ENCODE results near the gene PELI1.

Gene PELI1

DNA sequence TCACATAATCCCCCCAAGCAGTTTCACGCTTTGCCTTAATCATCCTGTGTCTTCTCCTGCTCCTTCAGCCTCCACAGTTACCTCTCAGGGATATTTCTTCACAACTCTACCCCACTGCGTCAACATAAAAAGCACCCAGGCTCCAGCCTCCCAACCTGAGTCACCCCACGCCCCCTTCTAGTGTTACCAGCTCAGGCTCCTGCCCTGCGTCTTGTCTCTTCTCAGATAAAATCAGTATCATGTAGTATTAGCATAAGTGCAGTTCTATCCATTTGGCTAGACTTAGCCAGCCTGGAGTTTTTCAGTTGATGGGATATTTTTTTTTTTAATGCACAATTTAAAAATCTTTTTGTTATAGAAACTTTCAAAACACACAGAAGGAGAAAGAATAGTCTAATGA lies 9.6 kb upstream of the PELI1 start:
- DNase-seq: no peak

DNA sequence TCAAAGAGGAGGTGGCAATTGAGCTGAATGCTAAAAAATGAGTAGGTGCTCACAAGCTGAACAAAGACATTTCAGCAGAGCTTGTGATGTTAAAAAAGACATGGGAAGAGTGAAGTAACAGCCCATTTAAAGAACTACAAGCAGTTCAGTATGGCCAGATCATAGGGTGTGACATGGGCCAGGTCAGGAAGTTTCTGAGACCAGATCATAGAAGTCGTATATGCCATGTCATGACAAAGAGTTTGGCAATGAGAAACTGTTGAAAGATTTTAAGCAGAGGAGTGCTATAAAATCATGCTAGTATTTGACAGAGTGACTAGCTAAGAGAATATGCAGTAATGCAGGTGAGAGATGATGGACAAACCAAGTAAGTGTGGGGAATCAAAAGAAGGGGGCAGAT lies 7.3 kb upstream of the PELI1 start:
- DNase-seq: no peak

DNA sequence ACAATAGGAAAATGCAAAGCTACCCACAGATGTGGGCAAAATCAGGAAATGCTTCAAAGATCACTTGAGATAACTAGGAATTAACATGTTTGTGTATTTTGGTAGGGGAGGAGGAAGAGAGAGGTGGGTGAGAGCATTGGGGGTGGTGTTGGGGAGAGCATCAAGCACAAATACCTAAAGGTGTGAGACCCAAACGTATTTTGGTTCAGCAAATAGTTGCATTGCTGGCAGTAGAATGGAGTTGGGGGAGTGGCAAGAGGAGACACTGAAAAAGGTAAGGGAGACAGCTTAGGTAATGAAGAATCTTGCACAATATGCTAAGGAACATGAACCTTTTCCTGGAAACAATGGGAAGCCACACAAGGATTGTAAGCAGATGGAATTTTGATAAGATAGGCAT lies 1.5 kb upstream of the PELI1 start:
- no peak for DNase-seq

DNA sequence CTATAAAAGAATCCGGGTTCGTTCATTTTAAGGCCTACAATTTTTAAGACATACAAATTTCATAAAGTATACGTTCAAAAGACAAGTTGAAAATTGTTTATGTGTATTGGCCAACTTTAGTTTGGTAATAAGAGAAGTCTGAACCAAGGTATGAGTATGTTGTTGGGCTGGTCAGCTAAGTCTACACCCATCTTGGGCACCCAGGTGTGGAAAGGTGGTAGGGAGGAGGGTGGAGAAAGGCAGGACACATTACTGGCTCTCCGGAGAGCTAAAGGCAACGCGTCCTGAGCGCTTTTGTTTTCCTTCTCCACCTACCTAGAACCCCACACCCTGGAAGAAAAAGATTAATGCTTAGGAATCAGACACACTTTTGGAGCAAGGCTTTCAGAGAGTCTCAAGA lies 899 bp upstream of the PELI1 start:
- DNase-seq: no peak

DNA sequence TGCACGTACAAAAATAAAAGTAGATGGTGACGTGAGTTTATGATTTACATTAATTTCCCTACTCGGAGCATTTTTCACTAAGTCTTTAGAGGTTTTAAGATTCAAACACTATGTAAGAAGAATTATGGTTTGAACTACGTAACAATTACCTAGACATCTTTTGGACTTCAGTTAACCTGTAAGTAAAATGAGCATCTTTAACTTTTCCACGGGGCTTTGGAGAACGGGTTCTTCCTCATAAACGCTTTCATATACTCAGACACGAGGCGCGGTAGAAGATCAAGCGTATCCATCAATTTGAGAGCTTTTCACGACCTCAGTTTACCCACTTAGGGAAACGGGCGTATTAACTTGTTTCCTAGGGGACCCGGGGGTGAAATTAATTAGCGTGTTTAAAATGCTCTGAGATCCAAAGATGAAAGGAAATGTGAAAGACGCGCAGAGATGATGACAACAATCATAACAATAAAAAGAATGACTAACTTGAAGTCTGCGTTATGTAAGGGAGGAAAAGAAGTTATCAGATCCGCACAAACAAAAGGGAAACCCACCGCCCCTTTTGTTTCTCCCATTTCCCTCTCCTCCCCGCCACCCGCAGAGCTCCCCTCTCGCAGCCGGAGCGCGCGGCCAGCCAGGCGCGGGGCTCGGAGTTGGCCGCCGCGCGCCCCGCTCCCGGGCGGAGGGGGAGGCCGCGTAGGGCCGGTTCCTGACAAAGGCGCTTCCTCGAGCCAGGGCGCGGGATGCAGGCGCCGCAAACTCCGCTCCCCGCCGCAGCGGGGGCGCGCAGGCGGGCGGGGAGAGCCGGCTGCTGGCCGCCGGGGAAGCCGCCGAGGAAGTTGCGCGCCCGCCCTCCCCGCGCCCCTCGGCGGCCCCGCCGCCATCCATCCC lies 807 bp downstream of the PELI1 start:
- peak; percentile 11 for DNase-seq

DNA sequence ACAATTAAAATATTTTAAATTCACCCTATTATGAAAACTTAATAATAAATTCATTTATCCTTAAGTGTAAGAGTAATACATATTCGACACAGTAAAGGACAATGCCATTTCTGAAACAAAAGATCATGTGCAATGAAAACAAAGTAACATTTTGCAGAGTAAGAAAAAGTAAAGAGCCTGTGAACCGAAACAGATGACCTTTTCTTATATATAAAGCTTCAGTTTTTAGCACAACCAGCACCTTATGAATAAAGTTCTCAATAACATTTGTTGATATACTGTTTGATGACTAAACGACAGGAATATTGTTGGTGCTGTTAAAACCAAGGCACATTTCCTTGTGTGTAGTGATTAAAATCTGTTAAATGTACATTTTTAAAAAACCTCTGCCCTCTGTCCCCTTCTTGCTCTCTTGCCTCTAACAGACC lies 1.5 kb downstream of the PELI1 start:
- no peak for DNase-seq

DNA sequence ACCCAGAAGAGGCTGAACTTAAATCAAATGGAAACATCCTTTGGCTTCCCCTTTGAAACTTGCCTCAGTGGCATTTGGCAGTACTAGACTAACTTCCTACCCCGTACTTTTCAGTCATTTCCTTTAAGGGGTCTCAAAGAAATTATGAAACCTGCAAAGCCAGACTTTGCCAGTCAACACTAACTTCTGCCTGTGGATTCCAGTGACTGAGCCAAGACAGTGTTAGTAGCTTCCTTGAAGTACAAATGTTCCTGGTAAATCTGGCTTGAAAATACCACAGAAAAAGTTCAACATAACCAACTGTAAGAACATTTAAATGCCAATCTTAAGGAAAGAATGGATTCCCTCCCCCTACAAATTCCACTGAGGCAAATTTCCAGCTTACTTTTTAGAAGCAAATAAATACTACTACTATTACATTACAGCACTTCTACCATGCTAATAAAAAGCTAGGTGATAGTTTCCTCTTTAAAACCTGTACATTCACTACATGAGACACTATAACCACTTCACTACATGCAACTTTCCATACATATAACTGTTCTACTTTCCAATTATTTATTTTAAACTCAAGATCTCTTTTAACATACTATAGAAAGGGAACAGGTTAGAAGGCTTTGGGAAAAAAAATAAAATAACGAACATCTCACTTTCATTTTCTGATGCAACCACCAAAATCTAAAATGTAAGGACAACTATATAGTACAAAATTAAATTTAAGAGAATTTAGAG lies 2.4 kb downstream of the PELI1 start:
- no peak for DNase-seq

DNA sequence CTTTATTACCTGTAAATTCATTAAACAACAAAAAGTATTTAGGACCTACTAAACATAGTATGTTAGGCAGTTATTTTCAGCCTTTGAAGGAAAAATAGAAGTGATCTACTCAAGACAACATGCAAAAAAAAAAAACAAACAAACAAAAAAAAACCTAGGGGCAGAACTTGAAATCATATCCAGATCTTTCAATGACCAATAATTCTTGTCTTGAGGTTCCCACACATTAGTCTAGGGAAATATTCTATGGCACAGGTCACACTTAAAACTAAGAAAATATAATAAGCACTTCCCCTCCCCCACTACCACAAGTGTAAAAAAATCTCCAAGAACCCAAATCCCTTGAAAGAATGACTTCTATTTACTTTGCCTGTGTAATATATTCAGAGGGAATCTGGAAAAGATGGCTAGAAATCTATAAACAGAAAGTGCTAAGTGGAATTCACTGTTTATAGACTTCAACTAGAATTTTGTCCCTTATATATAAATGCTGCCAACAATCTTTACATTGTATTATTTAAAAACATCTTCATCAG lies 3.5 kb downstream of the PELI1 start:
- DNase-seq: no peak

DNA sequence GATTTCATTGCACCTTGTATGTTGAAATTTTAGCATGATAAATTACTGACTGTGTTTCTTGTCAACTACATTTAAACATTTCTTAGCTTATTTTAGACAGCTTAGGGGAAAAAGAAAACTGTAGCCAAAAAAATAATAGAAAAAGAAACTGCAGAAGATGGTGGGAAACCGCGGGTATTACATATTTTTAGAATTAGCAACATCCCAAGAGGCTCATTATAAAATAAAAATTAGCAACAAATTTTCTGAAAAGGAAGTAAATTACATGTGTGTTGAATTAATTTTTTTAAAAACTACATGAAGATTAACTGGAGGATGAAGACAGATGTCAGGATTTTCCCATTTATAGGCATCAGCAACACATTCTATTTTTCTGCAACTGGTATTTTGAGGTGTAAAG lies 4.3 kb downstream of the PELI1 start:
- DNase-seq: no peak

DNA sequence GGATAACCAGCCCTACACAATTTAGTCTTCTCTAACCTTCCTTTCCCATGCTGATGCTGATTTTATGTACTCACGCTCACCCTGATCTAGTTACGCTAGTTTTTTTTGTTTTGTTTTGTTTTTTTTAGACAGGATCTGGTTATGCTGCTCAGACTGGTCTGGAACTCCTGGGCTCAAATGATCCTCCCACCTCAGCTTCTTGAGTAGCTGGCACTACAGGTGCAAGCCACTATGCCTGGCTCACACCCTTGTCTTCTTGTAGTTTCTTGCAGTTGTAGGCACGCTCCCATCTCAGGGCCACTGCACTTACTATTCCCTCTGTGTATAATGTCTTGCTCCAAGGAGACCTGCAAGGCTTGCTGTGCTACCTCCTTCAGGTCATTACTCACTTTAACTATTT lies 6.2 kb downstream of the PELI1 start:
- DNase-seq: no peak

DNA sequence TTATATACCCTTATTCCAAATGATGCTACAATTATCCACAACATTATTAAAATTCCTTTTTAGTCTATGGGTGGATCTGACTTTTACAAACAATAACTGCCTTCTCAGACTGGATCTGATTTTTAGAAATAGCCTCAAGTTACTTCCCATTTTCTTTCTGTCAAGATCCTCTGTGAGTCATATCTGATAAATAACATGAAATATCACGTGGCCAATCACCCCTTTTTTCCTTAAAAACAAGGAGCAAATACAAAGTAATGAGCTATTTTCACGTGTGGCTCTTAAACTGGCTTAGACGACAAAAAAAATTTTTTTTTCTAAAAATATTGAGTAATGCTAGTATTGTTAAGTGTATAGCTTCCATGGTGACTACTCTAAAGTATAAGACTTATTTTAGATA lies 6.7 kb downstream of the PELI1 start:
- no peak for DNase-seq

DNA sequence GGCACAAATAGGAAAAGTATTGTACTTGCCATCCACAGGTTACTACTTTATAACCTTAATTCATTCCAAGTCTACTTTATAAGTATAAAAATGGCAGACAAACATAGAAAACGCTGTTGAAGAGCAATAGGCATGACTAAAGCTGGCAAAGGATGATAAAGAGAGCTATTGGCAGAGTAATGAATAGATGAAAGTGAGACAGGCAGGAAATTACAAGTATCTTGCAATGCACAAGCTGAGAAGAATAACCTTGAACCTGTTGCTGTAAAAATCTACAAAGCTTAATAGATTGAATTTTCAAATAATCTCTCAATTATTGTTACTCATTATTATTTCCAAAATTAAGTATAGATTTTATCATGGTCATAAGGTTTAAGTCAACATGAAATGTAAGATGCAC lies 8.8 kb downstream of the PELI1 start:
- no peak for DNase-seq

DNA sequence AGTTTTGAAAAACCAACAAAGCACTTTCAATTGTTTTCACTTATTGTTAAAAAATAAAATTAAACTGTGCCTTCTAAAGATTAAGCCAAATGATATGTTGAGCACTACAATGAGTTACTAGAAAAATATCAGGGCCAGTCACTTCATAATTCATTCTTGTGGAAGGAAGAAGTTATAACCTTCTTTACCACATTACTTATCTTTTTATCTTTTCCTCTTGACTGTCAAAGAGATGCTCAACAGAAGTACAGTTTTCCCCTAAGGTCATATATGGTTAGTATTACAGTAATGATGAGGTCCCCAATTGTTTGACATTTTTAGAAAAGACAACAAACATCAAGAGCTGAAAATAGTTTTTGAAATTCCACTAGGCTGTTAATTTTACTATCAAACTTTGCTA lies 9.4 kb downstream of the PELI1 start:
- DNase-seq: no peak

DNA sequence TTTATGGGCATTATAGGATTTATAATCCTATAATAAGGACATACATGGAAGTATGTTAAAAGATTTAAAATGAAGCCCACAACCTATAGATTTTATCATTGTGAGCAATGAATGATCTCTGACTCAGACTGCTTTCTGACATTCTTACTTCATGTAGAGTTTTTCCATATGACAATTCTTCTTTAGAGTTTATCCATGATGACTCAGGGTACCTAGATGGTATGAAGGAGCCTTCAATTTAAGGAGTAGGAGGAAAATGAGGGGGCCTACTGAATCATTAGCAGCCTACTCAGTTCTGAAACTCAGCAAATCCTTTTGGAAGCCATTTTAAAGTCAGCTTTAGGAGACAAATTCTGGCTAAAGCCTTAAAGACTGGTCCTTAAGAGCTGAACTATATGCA lies 10.4 kb downstream of the PELI1 start:
- no peak for DNase-seq

DNA sequence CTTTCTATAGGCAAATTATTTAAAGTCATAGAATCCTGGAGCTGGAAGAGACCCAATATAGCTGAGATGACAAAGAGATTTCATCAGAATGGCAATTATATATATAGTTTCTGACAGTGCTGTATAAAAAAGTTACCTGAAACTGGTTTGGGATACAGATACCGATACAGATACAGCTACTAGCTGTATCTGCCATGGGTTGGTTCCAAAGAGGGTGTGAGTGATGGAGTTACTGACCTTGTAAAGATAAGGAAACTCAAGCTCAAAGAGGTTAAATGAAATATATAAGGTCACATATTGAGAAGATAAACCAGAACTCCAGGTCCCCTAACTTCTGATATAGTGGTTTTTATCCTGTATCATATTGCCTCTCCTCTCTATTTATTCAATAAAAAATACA lies 10.9 kb downstream of the PELI1 start:
- no peak for DNase-seq

DNA sequence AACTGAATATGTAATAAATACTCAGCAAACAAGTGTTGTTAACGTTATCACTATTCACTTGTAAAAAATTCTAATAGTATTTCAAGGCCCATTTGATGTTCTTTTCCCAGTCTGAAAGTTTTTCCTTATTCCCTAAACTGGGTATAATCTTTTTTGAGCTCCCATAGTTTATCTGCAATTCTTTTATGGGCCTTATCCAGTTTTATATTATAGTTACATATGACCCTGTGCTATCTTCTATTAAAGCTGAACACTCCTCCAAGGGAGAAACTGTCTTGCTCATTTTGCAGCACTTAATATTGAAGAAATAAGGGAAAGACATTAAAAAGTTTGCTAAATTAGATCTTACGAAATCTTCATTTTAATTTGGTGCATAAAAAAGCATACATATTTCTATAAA lies 13.9 kb downstream of the PELI1 start:
- DNase-seq: no peak

DNA sequence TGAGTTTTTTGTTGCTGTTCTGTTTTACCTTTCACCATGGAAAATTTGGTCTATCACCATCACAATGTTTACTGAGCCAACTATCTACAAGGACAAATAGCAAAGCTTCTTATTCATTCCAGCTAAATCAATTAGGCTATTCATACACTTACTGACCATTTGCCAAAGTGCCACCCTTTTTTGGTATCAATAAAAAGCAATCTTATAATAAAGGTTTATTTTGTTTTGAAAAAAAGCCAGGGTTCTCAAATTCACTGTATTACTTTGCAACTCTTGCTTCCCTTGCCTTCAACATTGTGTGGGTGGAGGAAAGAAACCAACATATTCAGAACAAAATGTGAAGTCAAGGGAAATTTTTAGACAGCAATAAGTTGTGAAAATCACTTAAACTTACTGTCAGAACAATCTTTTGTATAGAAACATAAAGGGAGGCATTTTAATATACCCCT lies 15.3 kb downstream of the PELI1 start:
- no peak for DNase-seq

DNA sequence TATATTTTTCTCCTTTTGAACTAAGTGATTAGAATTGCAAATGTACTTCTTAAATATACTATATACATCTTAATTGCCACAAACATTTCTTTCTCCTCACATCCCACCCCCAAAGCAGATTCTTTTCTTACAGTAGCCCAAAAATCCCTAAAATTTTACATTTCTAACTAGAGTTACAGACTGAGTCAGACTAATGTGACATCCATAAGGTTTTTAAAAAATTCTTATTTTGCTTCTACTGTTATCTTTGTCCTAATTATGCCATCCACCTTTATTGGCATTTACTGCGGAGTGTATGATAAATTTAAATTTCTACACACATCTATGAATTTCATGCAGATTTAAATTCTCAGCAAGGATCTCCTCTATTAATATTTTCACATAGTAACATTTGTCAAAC lies 15.8 kb downstream of the PELI1 start:
- DNase-seq: no peak

DNA sequence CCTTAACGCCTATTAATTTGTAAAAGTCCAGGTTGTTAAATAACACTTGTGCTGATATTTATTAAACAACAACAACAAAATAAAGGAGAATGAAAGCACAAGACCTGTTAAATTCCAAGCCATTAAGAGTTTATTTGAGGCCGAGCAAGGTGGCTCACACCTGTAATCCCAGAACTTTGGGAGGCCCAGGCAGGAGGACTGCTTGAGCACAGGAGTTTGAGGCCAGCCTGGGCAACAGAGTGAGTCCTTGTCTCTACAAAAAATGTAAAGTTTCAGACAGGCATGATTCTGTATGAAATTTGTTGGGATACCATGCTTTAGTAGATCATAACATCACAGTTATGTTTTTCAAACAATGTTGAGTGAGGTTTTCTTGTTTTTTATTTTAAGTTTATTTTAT lies 17.1 kb downstream of the PELI1 start:
- no peak for DNase-seq

DNA sequence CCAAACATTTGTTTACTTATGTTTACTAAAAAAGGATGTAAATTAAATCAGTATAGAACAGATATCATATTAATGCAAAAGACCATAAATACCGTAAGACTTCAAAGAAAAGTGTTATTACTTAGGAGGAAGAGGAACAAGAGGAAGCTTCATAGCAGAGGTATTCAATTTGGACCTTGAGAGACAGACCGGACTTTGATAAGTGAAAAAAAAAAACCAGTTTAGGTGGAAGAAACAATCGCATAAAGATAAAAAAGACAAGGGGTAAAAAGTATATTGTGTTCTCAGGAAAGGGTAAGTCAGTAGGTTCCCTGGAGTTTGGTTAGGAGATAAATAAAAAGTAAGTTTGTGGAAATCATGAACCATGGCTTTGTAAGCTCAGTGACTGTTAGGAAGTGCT lies 17.6 kb downstream of the PELI1 start:
- no peak for DNase-seq

DNA sequence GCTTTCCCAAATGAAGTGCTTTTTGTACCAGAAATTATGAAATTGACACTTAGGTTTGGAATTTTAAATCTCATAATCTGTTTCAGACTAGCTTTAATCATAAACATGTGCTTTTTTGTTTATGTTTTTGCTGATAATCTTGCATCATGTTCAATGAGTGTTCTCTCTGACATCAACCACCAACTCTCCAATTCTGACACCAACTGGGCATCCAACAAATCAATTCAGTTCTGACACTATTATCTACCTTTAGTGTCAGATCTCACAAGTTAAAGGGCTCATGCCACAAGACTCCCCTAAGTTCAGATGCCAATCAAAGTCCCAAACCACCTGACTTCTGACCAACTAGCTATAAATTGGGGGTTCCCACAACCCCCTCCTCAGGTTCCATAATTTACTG lies 19.6 kb downstream of the PELI1 start:
- DNase-seq: no peak

DNA sequence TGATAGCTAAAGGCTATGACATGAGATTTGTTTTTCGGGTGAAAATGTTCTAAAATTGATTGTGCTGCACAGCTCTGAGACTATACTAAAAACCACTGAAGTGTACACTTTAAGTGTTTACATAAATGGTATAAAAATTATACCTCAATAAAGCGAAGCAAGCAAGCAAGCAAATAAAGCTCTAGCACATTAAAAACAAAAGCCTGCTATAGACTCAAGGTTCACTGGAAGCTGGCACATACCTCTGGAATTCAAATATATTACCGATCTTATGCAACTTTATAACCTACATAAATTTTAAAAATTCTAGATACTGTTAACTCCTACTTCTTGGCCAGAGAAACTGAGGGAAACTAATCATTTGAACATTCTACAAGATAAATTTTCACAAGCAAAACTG lies 20.1 kb downstream of the PELI1 start:
- DNase-seq: no peak

DNA sequence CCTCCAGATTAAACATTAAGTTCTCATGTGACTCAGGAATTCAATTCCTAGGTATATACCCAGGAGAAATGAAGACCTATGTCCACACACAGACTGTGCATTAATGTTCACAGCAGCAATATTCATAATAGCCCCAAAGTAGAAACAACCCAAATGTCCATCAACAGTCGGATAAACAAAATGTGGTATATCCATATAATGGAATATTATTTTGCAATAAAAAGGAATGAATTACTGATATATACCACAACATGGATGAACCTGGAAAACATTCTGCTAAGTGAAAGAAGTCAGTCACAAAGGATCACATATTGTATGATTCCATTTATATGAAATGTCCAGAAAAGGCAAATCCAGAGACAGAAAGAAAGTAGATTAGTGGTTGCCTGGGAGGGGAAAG lies 20.5 kb downstream of the PELI1 start:
- DNase-seq: no peak

DNA sequence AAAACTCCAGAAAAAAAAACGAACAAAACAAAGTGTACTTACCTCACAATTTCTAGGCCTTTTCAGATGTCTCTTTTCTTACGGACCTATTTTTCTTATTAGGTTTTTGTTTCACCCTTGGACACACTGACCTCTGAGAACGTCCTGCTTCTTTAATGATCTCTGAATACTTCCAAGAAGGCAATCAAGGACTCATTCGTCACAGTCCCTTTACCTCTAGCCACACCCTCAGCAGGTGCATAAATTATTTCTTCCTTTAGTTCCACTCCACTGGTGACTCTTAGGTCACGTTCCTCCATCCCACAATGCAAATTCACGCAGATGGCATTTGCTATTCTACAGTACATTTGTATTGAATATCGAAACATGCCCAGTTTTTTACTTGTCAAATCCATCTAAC lies 21.9 kb downstream of the PELI1 start:
- DNase-seq: no peak
